GM12892 (cell line): ENCODE data around the gene TMEM25.

Experiments used
- POLR2AphosphoS5 ChIP-seq: IDR thresholded peaks from 2 replicates; pipeline ENCODE4 v1.6.1; 2011; ENCODE audit warnings: low read depth, low read length, control low read depth
- TAF1 ChIP-seq: IDR thresholded peaks from 2 replicates; pipeline ENCODE4 v1.6.1; 2011; ENCODE audit warnings: low read depth, mild to moderate bottlenecking, control low read depth, low read length, borderline replicate concordance

- no peak for TF ChIP-seq POLR2AphosphoS5
- TF ChIP-seq TAF1 = no peak
Measured at GRCh38 chr11:118514103-118514502, 16.9 kb upstream of the TMEM25 start.
